ENCODE measurements around the gene FOXC1. TPM values are rescaled to one million over a fixed set of nuclear protein-coding genes. Genes with fewer than 3 reads are reported as not detected.

Gene FOXC1
- total RNA-seq, 1 donor from 2014 or later = 5.0 TPM

GRCh38 chr6:1622851-1623768, 13.4 kb downstream of the FOXC1 start:
- DNase-seq (ENCODE audit: low read depth) = no peak

DNA sequence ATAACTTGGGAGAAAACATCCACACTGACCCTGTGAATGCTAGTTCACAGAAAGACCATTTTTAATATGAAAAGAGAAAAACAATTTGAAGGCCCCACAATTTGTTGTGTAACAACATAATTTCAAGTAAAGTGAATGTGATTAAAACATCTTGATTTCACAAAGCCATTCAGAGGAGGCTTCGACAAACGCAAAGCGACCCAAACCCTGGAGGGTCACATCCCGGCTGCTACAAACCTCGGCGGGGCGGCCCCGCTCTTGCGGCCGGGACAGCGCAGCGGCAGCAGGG, 14.0 kb downstream of the FOXC1 start:
- DNase-seq (ENCODE audit: low read depth) = no peak

- DNase-seq (ENCODE audit: low read depth) = peak; percentile 22
Measured at GRCh38 chr6:1624058-1624850, 14.5 kb downstream of the FOXC1 start.

GRCh38 chr6:1624851-1625781, 15.4 kb downstream of the FOXC1 start:
- peak; percentile 44 for DNase-seq (ENCODE audit: low read depth)

GRCh38 chr6:1625794-1626435, 16.2 kb downstream of the FOXC1 start:
- no peak for DNase-seq (ENCODE audit: low read depth)

GRCh38 chr6:1626481-1626880, 16.8 kb downstream of the FOXC1 start:
- DNase-seq (ENCODE audit: low read depth) = no peak

GRCh38 chr6:1627827-1628560, 18.3 kb downstream of the FOXC1 start:
- DNase-seq (ENCODE audit: low read depth) = no peak

DNA sequence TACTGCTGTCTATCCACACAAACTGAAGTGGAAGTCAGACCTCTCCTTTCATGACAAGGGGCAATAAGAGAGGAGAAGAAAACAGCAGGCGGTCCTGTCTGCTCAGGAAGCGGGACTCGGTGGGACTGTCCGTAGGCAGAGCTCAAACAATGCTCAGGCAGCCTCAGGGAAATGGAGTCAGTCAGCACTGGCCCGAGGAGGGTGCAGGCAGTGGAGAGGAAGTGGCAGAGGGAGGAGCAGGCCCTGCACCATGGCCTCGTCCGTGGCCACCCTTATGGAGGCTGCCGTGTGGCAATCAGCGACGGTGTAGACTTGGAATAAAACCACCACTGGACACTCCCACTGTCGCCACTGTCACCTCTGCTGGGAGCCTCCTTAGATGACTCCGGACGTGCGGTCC, 19.6 kb downstream of the FOXC1 start:
- no peak for DNase-seq (ENCODE audit: low read depth)

GRCh38 chr6:1630212-1630770, 20.6 kb downstream of the FOXC1 start:
- DNase-seq (ENCODE audit: low read depth) = no peak

GRCh38 chr6:1630771-1631217, 21.1 kb downstream of the FOXC1 start:
- DNase-seq (ENCODE audit: low read depth) = no peak

DNA sequence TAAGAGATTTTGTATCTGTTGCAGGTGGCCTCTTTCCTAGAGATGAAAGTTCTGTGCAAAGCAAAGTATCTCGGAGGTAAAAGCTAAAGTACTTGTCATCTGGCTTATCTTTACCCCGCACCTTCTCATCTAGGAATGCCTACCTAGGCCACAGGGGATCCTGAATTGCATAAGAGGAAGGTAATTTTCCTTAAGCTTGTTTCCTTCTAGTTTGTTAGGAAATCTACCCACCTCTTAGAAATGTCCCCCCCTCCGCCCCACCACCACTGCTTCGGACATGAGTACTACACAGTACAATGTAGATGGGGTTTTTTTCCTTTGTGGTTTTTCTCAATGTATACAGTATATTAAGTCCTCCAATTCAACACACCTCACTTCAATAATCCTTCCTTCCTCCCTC, 21.5 kb downstream of the FOXC1 start:
- no peak for DNase-seq (ENCODE audit: low read depth)

- no peak for DNase-seq (ENCODE audit: low read depth)
Measured at GRCh38 chr6:1633366-1634021, 23.8 kb downstream of the FOXC1 start.

GRCh38 chr6:1634081-1634480, 24.4 kb downstream of the FOXC1 start:
- DNase-seq (ENCODE audit: low read depth) = no peak

DNA sequence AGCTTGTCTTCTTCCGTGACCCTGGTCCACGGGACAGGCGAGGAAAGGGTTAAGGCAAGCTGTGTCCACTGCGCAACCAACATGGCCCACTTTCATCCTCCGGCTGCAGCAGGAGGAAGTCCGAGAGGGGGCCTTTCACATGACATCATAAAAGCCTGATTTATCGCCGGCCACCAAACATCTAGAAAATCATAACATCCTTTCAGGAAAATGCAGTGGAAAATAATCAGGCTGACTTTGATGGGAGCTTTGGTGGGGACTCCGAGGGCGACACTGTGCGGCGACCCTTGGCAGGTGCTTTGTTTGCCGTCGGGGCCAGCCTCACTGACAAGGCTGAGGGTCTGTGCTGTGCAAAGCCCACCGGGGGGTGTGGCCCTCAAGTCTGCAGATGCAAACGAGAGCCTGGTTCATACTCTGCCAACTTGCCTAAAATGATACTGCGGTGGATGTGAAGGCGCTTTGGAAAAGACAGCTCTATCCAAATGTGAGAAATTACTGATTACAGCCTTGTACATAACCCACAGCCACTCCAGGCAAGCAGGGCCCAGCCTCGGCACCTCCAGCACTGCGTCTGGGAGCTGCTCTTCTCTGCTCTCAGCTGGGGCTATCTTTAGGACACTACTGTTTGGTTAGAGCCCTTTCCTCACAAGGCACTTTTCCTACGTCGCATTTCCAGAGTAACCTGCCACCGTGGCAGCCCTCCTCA, 25.7 kb downstream of the FOXC1 start:
- no peak for DNase-seq (ENCODE audit: low read depth)

- no peak for DNase-seq (ENCODE audit: low read depth)
Measured at GRCh38 chr6:1636272-1636825, 26.6 kb downstream of the FOXC1 start.

DNA sequence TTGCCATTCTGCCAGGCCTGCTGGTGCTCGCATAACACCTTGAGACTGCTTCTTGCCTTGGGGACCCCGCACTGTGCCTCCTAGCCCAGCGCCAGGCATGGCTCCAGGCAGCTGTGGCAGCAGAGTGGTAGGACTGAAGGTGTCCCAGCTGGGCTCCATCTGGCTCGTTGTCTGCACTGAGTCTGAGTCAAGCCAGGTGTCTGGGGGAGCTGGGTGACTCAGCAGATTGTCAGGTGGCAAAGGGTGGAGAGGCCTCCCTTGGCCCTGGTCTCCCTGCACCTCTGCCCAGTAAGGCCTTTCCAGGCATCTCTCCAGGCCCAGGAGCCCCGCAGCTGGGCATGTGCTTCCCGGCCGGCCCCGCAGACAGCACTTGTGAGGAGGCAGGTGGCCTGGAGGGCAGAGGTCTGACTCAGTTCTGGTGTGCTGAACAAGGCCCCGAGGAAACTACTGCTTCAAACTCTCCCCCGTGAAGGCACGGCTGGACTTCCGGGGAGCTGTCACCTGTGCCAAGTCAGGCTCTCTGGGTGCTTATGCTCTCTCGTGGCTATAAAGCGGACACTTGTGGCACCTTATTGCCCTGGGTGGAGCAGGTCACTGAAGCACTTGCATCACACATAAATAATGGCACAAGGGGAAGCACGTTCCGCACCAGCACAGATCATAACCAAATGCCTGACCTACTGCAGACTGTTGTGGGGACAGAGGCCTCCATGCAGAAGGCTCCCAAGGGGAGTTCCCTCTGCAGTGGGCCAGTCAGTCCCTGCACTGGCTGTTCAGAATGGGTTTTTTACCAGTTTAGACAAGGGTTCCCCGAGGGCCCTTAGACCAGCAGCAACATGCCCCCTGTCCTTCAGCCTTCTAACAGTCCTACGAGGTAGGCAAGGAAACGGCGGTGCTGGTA, 27.5 kb downstream of the FOXC1 start:
- DNase-seq (ENCODE audit: low read depth) = peak; percentile 33

DNA sequence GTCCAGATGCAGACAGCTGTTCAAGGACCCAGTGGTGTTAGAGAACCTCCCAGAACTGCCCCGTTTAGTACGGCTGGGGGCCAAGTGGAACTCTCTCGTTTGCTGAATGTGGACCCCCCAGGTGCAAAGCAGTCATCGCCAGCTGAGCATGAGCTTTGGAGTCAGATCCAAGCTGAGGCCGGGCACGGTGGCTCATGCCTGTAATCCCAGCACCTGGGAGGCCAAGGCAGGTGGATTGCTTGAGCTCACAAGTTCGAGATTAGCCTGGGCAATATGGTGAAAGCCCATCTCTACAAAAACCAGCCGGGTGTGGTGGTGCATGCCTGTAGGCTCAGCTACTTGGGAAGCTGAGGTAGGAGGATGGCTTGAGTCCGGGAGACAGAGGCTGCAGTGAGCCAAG, 29.7 kb downstream of the FOXC1 start:
- DNase-seq (ENCODE audit: low read depth) = no peak

Measured in myocyte (in vitro differentiated cells).